HCT116 (cell line): ENCODE results near the gene SPOCK3. TPM values are rescaled to one million over a fixed set of nuclear protein-coding genes. Genes with fewer than 3 reads are reported as not detected.
A peak's percentile ranks its signal among the peaks of the same experiment; 100 is the strongest.
"Not testable (repeated sequence)": the region's sequence is repeated elsewhere in the genome, so short reads cannot be mapped to it uniquely, and the experiment has no call there.

Source experiments
- ATAC-seq: fragments of 200-7000 bp; cut with Tn5 transposase; 2 replicates; pipeline ENCODE4 v1.9.1; 2020; ENCODE audit warnings: mild to moderate bottlenecking, moderate library complexity
- BruUV-seq: library from RNA; stranded (reverse); fragments of 400-500 nt; replicated peaks from 2 replicates; lab custom pipeline; 2021; lab: Mats Ljungman, UMichigan
- CTCF ChIA-PET: fragments of 300-600 bp; sonication (Branson Sonifier 250); formaldehyde crosslinking; loops from one replicate; lab custom pipeline; 2021; ENCODE audit warnings: antibody characterized with exemption; lab: Charles Lee
- POLR2A ChIA-PET: fragments of 300-600, 350-600 bp; sonication (Branson Sonifier 250); formaldehyde crosslinking; loops from one replicate; lab custom pipeline; 2021; ENCODE audit warnings: antibody characterized with exemption; lab: Charles Lee
- RAD21 ChIA-PET, 2 experiments: fragments of 300-600 bp; sonication (Branson Sonifier 250); formaldehyde crosslinking; loops; one replicate each; lab custom pipeline; 2023; ENCODE audit warnings: low total read pairs in 2 of 2; ENCODE audit not compliant: uncharacterized antibody in 2 of 2, unreplicated experiment in 2 of 2, low non-redundant PET in 1 of 2; lab: Charles Lee
- DNase-seq: peaks from one replicate; pipeline ENCODE4 v3.0.0-alpha.2; 2010; ENCODE audit warnings: low read depth, low spot score
- H2AFZ ChIP-seq: fragments of 200-600 bp; shearing (Covaris generic), sonication (generic); 2 replicates; pipeline ENCODE4 v1.6.1; 2017; ENCODE audit warnings: low read depth, mixed run types, mixed read lengths, antibody characterized with exemption, low read length; ENCODE audit not compliant: poor library complexity, severe bottlenecking
- H3K27ac ChIP-seq: 2 replicates; pipeline ENCODE4 v1.5.1; 2012; ENCODE audit warnings: low read depth, low read length
- H3K27me3 ChIP-seq: fragments of 200-600 bp; sonication (generic); 2 replicates; pipeline ENCODE4 v1.6.1; 2016; ENCODE audit warnings: mixed run types, low read length, mixed read lengths; ENCODE audit not compliant: insufficient read depth
- H3K36me3 ChIP-seq, 2 experiments: fragments of 200-500 bp in 1 of 2; fragments of 200-600 bp in 1 of 2; sonication (Bioruptor generic) in 1 of 2; sonication (generic) in 1 of 2; 2 replicates each; pipeline versions ENCODE4 v1.5.1 to v1.6.1; 2014 to 2016; ENCODE audit warnings: low read length in 2 of 2, inconsistent platforms in 1 of 2, mixed read lengths in 1 of 2, mixed run types in 1 of 2; ENCODE audit not compliant: insufficient read depth in 2 of 2, control insufficient read depth in 1 of 2
- H3K4me1 ChIP-seq, 2 experiments: fragments of 200-600 bp in 1 of 2; sonication (generic) in 1 of 2; 2 replicates each; pipeline versions ENCODE4 v1.5.1 to v1.6.1; 2012 to 2017; ENCODE audit warnings: low read length in 2 of 2, inconsistent platforms in 1 of 2, mild to moderate bottlenecking in 1 of 2, mixed read lengths in 1 of 2, mixed run types in 1 of 2, moderate library complexity in 1 of 2; ENCODE audit not compliant: insufficient read depth in 2 of 2, control insufficient read depth in 1 of 2
- H3K4me2 ChIP-seq: fragments of 200-600 bp; sonication (generic); 2 replicates; pipeline ENCODE4 v1.6.1; 2017; ENCODE audit warnings: mixed run types, low read length, mixed read lengths
- H3K4me3 ChIP-seq, 2 experiments: fragments of 200-600 bp in 1 of 2; sonication (generic) in 1 of 2; replicated peaks in 1 of 2; 2 replicates each; pipeline ENCODE4 v1.5.1; 2011 to 2016; ENCODE audit warnings: low read length in 2 of 2, control low read depth in 1 of 2, low read depth in 1 of 2, mild to moderate bottlenecking in 1 of 2, mixed read lengths in 1 of 2, mixed run types in 1 of 2
- H3K79me2 ChIP-seq: fragments of 200-600 bp; sonication (generic); 2 replicates; pipeline ENCODE4 v1.6.1; 2017; ENCODE audit warnings: mild to moderate bottlenecking, mixed run types, low read length, moderate library complexity, mixed read lengths; ENCODE audit not compliant: insufficient read depth
- H3K9ac ChIP-seq: fragments of 200-600 bp; sonication (generic); 2 replicates; pipeline ENCODE4 v1.6.1; 2016; ENCODE audit warnings: low read length, mixed read lengths
- H3K9me2 ChIP-seq: fragments of 200-600 bp; sonication (generic), shearing (Covaris generic); 2 replicates; pipeline ENCODE4 v1.6.1; 2017; ENCODE audit warnings: mixed run types, mild to moderate bottlenecking, moderate library complexity; ENCODE audit not compliant: insufficient read depth
- H3K9me3 ChIP-seq, 2 experiments: fragments of 200-500 bp in 1 of 2; fragments of 200-600 bp in 1 of 2; sonication (Bioruptor generic) in 1 of 2; sonication (generic) in 1 of 2; 2 replicates each; pipeline ENCODE4 v1.6.1; 2014 to 2017; ENCODE audit warnings: low read length in 2 of 2, mixed read lengths in 2 of 2, inconsistent platforms in 1 of 2, low read depth in 1 of 2, mild to moderate bottlenecking in 1 of 2, mixed run types in 1 of 2, moderate library complexity in 1 of 2; ENCODE audit not compliant: control insufficient read depth in 1 of 2, insufficient read depth in 1 of 2
- H4K20me1 ChIP-seq: fragments of 200-600 bp; sonication (generic), shearing (Covaris generic); 2 replicates; pipeline ENCODE4 v1.6.1; 2017; ENCODE audit warnings: mixed run types, mild to moderate bottlenecking, moderate library complexity; ENCODE audit not compliant: insufficient read depth
- CTCF ChIP-seq, 3 experiments: fragments of 200-600 bp in 1 of 3; sonication (generic) in 1 of 3; IDR thresholded peaks in 2 of 3; conservative IDR thresholded peaks in 1 of 3; 2 replicates each; pipeline ENCODE4 v1.5.1; 2012 to 2017; ENCODE audit warnings: low read depth in 2 of 3, low read length in 2 of 3, antibody characterized with exemption in 1 of 3, borderline replicate concordance in 1 of 3, control low read depth in 1 of 3, mild to moderate bottlenecking in 1 of 3, mixed read lengths in 1 of 3, mixed run types in 1 of 3, moderate library complexity in 1 of 3; ENCODE audit not compliant: insufficient read depth in 1 of 3
- JUND ChIP-seq: IDR thresholded peaks from 2 replicates; pipeline ENCODE4 v1.6.1; 2012
- POLR2AphosphoS5 ChIP-seq: IDR thresholded peaks from 2 replicates; pipeline ENCODE4 v1.6.1; 2011; ENCODE audit warnings: mild to moderate bottlenecking, low read depth, low read length, moderate library complexity
- SRF ChIP-seq: IDR thresholded peaks from 2 replicates; pipeline ENCODE4 v1.6.1; 2012; ENCODE audit warnings: low read depth
- TCF7L2 ChIP-seq: IDR thresholded peaks from 2 replicates; pipeline ENCODE4 v1.7.0; 2011; ENCODE audit warnings: borderline replicate concordance, inconsistent platforms; ENCODE audit not compliant: insufficient read depth, insufficient read length; ENCODE audit errors: extremely low read depth
- YY1 ChIP-seq: IDR thresholded peaks from 2 replicates; pipeline ENCODE4 v1.6.1; 2011; ENCODE audit warnings: low read length, low read depth, moderate library complexity, mild to moderate bottlenecking; ENCODE audit not compliant: insufficient replicate concordance; ENCODE audit errors: extremely low read depth
- ZBTB33 ChIP-seq: IDR thresholded peaks from 2 replicates; pipeline ENCODE4 v1.6.1; 2011; ENCODE audit warnings: mild to moderate bottlenecking, low read length, moderate library complexity; ENCODE audit not compliant: insufficient replicate concordance; ENCODE audit errors: extremely low read depth
- ZFX ChIP-seq: fragments of 450-650 bp; IDR thresholded peaks from 2 replicates; pipeline ENCODE4 v1.6.1; 2017
- ZNF274 ChIP-seq: fragments of 200-500 bp; sonication (Bioruptor generic); IDR thresholded peaks from 2 replicates; pipeline ENCODE4 v1.6.1; 2014; ENCODE audit warnings: mild to moderate bottlenecking, low read depth, low read length, inconsistent platforms
- intact Hi-C: fragments of 100-400 bp; cut with micrococcal nuclease; formaldehyde crosslinking; loops from 2 replicates; pipeline ENCODE4 v1.10.0; 2022
- total RNA-seq: library from RNA; stranded (reverse); gene quantifications from one replicate; pipeline ENCODE4 v1.2.1, GENCODE V29; 2021; ENCODE audit not compliant: unreplicated experiment

The SPOCK3 gene
- total RNA-seq, 1 experiment from 2014 or later: 1.7 TPM

DNA sequence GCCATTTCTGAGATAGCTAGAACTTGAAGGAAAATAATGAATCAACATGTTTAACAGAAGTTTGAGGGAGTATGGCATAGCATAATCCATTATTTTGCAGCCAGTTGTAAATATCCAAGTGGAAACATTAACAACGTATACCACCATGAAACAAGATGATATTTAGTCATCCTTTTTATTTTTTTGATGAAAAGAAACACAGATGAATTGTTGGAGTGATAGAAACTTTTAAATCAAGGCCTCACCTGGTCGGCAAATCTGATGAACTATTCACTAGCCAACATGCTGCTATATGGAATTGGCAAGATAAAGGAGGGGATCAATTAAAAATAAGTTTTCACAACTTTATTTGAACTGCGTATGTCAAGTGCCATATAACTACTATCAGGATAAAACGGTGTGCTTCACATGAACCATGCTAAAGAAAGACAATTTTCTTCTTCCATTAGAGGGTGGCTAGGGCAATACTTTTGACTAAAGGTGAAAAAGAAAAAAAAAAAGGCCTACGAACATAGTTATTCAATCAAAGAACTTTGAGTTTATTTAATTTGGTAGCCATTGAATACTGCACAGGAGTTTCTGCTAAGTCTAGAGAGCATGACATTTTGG is 510.7 kb downstream of the SPOCK3 start:
- no TSS peak for BruUV-seq
- intact Hi-C loops: no loop called here
- CTCF ChIA-PET: no interaction called here

DNA sequence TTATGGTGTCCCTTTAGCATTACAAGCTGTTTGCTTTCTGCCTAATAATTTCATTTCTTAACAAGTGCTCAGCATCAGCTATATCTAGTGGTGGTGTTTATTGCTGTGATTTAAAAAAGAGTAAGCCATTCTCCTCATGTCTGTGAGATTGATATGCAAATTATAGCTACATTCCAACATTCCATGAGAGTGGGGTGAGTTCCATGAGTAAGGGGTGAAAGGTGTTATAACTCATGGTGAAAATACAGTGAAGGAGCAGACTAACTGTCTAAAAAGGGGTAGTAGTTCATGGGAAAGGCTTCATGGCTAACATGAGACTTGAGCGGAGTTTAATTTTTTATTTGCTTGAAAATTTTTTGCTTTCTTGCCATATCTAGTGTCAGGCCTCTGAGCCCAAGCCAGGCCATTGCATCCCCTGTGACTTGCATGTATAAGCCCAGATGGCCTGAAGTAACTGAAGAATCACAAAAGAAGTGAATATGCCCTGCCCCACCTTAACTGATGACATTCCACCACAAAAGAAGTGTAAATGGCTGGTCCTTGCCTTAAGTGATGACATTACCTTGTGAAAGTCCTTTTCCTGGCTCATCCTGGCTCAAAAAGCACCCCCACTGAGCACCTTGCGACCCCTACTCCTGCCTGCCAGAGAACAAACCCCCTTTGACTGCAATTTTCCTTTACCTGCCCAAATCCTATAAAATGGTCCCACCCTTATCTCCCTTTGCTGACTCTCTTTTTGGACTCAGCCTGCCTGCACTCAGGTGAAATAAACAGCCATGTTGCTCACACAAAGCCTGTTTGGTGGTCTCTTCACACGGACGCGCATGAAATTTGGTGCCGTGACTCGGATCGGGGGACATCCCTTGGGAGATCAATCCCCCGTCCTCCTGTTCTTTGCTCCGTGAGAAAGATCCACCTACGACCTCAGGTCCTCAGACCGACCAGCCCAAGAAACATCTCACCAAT is 518.3 kb downstream of the SPOCK3 start:
- H3K4me2 ChIP-seq, H2AFZ ChIP-seq, DNase-seq, POLR2A ChIA-PET, H3K27me3 ChIP-seq, H3K9ac ChIP-seq, ATAC-seq, RAD21 ChIA-PET, H4K20me1 ChIP-seq, H3K9me3 ChIP-seq, BruUV-seq, H3K79me2 ChIP-seq, H3K27ac ChIP-seq, intact Hi-C loops, H3K4me3 ChIP-seq, H3K36me3 ChIP-seq, H3K4me1 ChIP-seq, H3K9me2 ChIP-seq, CTCF ChIA-PET: not testable (repeated sequence)

More for the DNA sequence above, 510.7 kb downstream of the SPOCK3 start:
- H2AFZ ChIP-seq: peak overlapping the region; percentile 20
- no peak overlapping the region for H3K27ac ChIP-seq
- no peak overlapping the region for H3K4me3 ChIP-seq
- ATAC-seq (no peak), DNase-seq (no peak)
- H3K27me3 ChIP-seq: no peaks in the 10 kb centered on the region
- RAD21 ChIA-PET: no interaction called here
- POLR2A ChIA-PET: no interaction called here
- no peaks in the 10 kb centered on the region for H3K4me1 ChIP-seq
- H3K79me2 ChIP-seq: no peaks in the 10 kb centered on the region
- no peaks in the 10 kb centered on the region for H3K36me3 ChIP-seq
- H3K4me2 ChIP-seq: no peak overlapping the region
- no peaks in the 10 kb centered on the region for H3K9me2 ChIP-seq
- TF ChIP-seq ZBTB33 (no peak), TCF7L2 (no peak), ZNF274 (no peak), POLR2AphosphoS5 (no peak), SRF (no peak), ZFX (no peak), YY1 (no peak), JUND (no peak), CTCF (IDR thresholded peaks at IDR 0.05 in 2 of 3, conservative IDR thresholded peaks at IDR 0.05 in 1 of 3; ENCODE audit: borderline replicate concordance in 1 of 3, insufficient read depth in 1 of 3, low read depth in 2 of 3, low read length in 2 of 3) (no peak)
- H4K20me1 ChIP-seq: no peaks in the 10 kb centered on the region
- no peak overlapping the region for H3K9ac ChIP-seq
- no peaks in the 10 kb centered on the region for H3K9me3 ChIP-seq
